HepG2 (cell line): ENCODE results near the gene LURAP1L. TPM values are rescaled to one million over a fixed set of nuclear protein-coding genes. Genes with fewer than 3 reads are reported as not detected.

Experiments used
- AHR ChIP-seq: IDR thresholded peaks from 2 replicates; pipeline ENCODE4 v1.6.1; 2018; ENCODE audit warnings: missing genetic modification reagents, missing compliant biosample characterization
- ATAD3A ChIP-seq: sonication (generic); formaldehyde crosslinking; IDR thresholded peaks from 2 replicates; pipeline ENCODE4 v1.4.0; 2020; ENCODE audit warnings: missing genetic modification reagents
- BCL6 ChIP-seq: IDR thresholded peaks from 2 replicates; pipeline ENCODE4 v1.6.1; 2016; ENCODE audit warnings: missing genetic modification reagents, missing compliant biosample characterization
- DR1 ChIP-seq: sonication (generic); formaldehyde crosslinking; IDR thresholded peaks from 2 replicates; pipeline ENCODE4 v1.8.0; 2021; ENCODE audit warnings: mild to moderate bottlenecking, missing genetic modification reagents, inconsistent platforms
- EEA1 ChIP-seq: sonication (generic); formaldehyde crosslinking; IDR thresholded peaks from 2 replicates; pipeline ENCODE4 v1.5.1; 2020; ENCODE audit warnings: mild to moderate bottlenecking, missing genetic modification reagents, borderline replicate concordance
- ETV6 ChIP-seq: sonication (generic); formaldehyde crosslinking; conservative IDR thresholded peaks from 2 replicates; pipeline ENCODE4 v1.4.0; 2020; ENCODE audit warnings: missing genetic modification reagents
- FOSL1 ChIP-seq: sonication (generic); formaldehyde crosslinking; IDR thresholded peaks from 2 replicates; pipeline ENCODE4 v1.9.0; 2021; ENCODE audit warnings: missing genetic modification reagents, borderline replicate concordance
- HHEX ChIP-seq: IDR thresholded peaks from 2 replicates; pipeline ENCODE4 v1.6.1; 2016; ENCODE audit warnings: control low read depth
- HNRNPLL ChIP-seq: fragments of 200-400 bp; formaldehyde crosslinking; IDR thresholded peaks from 2 replicates; pipeline ENCODE4 v1.6.1; 2017; ENCODE audit warnings: mild to moderate bottlenecking, low read depth, low read length; ENCODE audit not compliant: poor library complexity, severe bottlenecking
- KMT2A ChIP-seq: sonication (generic); formaldehyde crosslinking; IDR thresholded peaks from 2 replicates; pipeline ENCODE4 v1.4.0; 2020; ENCODE audit warnings: missing genetic modification reagents
- MAX ChIP-seq: IDR thresholded peaks from 2 replicates; pipeline ENCODE4 v1.6.1; 2012; ENCODE audit warnings: inconsistent platforms
- SOX6 ChIP-seq, 2 experiments: fragments of 450-650 bp in 1 of 2; sonication (generic) in 1 of 2; formaldehyde crosslinking in 1 of 2; IDR thresholded peaks; 2 replicates each; pipeline versions ENCODE4 v1.4.0 to v1.6.1; 2017 to 2020; ENCODE audit warnings: antibody characterized with exemption in 1 of 2, mild to moderate bottlenecking in 1 of 2, missing genetic modification reagents in 1 of 2
- THAP8 ChIP-seq: sonication (generic); formaldehyde crosslinking; IDR thresholded peaks from 2 replicates; pipeline ENCODE4 v1.5.1; 2020; ENCODE audit warnings: missing genetic modification reagents, mild to moderate bottlenecking, borderline replicate concordance
- ZFX ChIP-seq: sonication (generic); formaldehyde crosslinking; IDR thresholded peaks from 2 replicates; pipeline ENCODE4 v1.4.0; 2020; ENCODE audit warnings: mild to moderate bottlenecking, low read depth, missing genetic modification reagents, moderate library complexity
- ZNF136 ChIP-seq: sonication (generic); formaldehyde crosslinking; IDR thresholded peaks from 2 replicates; pipeline ENCODE4 v1.8.1; 2022; ENCODE audit warnings: low read depth, mild to moderate bottlenecking, moderate library complexity, missing genetic modification reagents
- ZNF230 ChIP-seq: sonication (generic); formaldehyde crosslinking; IDR thresholded peaks from 2 replicates; pipeline ENCODE4 v1.4.0; 2020; ENCODE audit warnings: mild to moderate bottlenecking, missing genetic modification reagents
- ZNF350 ChIP-seq: sonication (generic); formaldehyde crosslinking; IDR thresholded peaks from 2 replicates; pipeline ENCODE4 v1.4.0; 2020; ENCODE audit warnings: mild to moderate bottlenecking, low read depth, missing genetic modification reagents, borderline replicate concordance
- ZNF639 ChIP-seq: conservative IDR thresholded peaks from 2 replicates; pipeline ENCODE4 v1.6.1; 2018; ENCODE audit warnings: missing genetic modification reagents
- ZNF670 ChIP-seq: sonication (generic); formaldehyde crosslinking; IDR thresholded peaks from 2 replicates; pipeline ENCODE4 v1.8.0; 2022; ENCODE audit warnings: mild to moderate bottlenecking, missing genetic modification reagents, borderline replicate concordance
- ZNF747 ChIP-seq: sonication (generic); formaldehyde crosslinking; IDR thresholded peaks from 2 replicates; pipeline ENCODE4 v1.8.1; 2023; ENCODE audit warnings: missing genetic modification reagents, mild to moderate bottlenecking, borderline replicate concordance
- ZNF768 ChIP-seq: sonication (generic); formaldehyde crosslinking; IDR thresholded peaks from 2 replicates; pipeline ENCODE4 v1.4.0; 2020; ENCODE audit warnings: missing genetic modification reagents
- ZNF780A ChIP-seq: sonication (generic); formaldehyde crosslinking; IDR thresholded peaks from 2 replicates; pipeline ENCODE4 v1.8.0; 2022; ENCODE audit warnings: mild to moderate bottlenecking, missing genetic modification reagents, moderate library complexity
- ZNF792 ChIP-seq: IDR thresholded peaks from 2 replicates; pipeline ENCODE4 v1.6.1; 2016
- polyA plus RNA-seq, 8 experiments: library from polyadenylated mRNA; depleted of rRNA in 3 of 8; stranded (reverse) in 7 of 8; unstranded in 1 of 8; fragments of >200 nt; fragmentation: Illumina TruSeq in 4 of 8; extraction: Trizol in 4 of 8; gene quantifications; 2 replicates each; pipeline versions ENCODE4 v1.2.1 to v1.2.3, GENCODE V29; 2011 to 2016; ENCODE audit warnings: low read depth in 4 of 8, missing spikeins in 1 of 8, mixed read lengths in 1 of 8; ENCODE audit not compliant: insufficient read depth in 1 of 8
- total RNA-seq, 5 experiments: library from RNA; depleted of rRNA; stranded (reverse); fragments of >200 nt; fragmentation: Illumina TruSeq; extraction: Trizol; gene quantifications; 2 replicates each; pipeline ENCODE4 v1.2.3, GENCODE V29; 2016; ENCODE audit warnings: low read depth in 1 of 5
- TF ChIP-seq, protein P1 (sequence below): sonication (generic); formaldehyde crosslinking; IDR thresholded peaks from 2 replicates; pipeline ENCODE4 v1.8.1; 2022; ENCODE audit warnings: mild to moderate bottlenecking, missing genetic modification reagents
- TF ChIP-seq, protein P2 (sequence below): sonication (generic); formaldehyde crosslinking; IDR thresholded peaks from 2 replicates; pipeline ENCODE4 v1.4.0; 2020; ENCODE audit warnings: missing genetic modification reagents

LURAP1L gene
- total and polyA plus RNA-seq, 2 of the 13 experiments (the other 11 are each of a cell fraction or from before 2014, with no cell fraction given) = 6.7 to 16.6 TPM

GRCh38 chr9:12775679-12776512 lies 1.1 kb downstream of the LURAP1L start (continued):
- TF ChIP-seq BCL6 (CRISPR knock-in tag) (peak; percentile 65; the same call in 1 of the 2 replicates), ETV6 (no peak; the same call in 1 of the 2 replicates), DR1 (CRISPR knock-in tag) (0 out of 2 replicates have a peak, but pooled peaks have one; percentile 72), MAX (peak; percentile 88), FOSL1 (no peak), ZNF670 (CRISPR knock-in tag) (0 out of 2 replicates have a peak, but pooled peaks have one; percentile 47), THAP8 (no peak), HNRNPLL (peak; percentile 81), AHR (CRISPR knock-in tag) (no peak), KMT2A (CRISPR knock-in tag) (peak; percentile 82), ATAD3A (CRISPR knock-in tag) (no peak), SOX6 (IDR thresholded peaks at IDR 0.05) (no peak), SOX6 (CRISPR knock-in tag; IDR thresholded peaks at IDR 0.05) (peak; percentile 93), ZNF792 (CRISPR knock-in tag) (peak; percentile 73), ZNF639 (no peak; the same call in 1 of the 2 replicates), ZNF230 (peak; percentile 98), ZNF136 (CRISPR knock-in tag) (0 out of 2 replicates have a peak, but pooled peaks have one; percentile 45), EEA1 (CRISPR knock-in tag) (0 out of 2 replicates have a peak, but pooled peaks have one; percentile 18), ZNF747 (CRISPR knock-in tag) (peak; percentile 75; the same call in 1 of the 2 replicates), ZFX (CRISPR knock-in tag) (peak; percentile 82), ZNF768 (CRISPR knock-in tag) (peak; percentile 53), HHEX (CRISPR knock-in tag) (no peak), ZNF350 (peak; percentile 77), ZNF780A (CRISPR knock-in tag) (peak; percentile 43; the same call in 1 of the 2 replicates)
- TF ChIP-seq, protein P1, sequence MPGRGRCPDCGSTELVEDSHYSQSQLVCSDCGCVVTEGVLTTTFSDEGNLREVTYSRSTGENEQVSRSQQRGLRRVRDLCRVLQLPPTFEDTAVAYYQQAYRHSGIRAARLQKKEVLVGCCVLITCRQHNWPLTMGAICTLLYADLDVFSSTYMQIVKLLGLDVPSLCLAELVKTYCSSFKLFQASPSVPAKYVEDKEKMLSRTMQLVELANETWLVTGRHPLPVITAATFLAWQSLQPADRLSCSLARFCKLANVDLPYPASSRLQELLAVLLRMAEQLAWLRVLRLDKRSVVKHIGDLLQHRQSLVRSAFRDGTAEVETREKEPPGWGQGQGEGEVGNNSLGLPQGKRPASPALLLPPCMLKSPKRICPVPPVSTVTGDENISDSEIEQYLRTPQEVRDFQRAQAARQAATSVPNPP (CRISPR knock-in tag) = peak; percentile 75
- TF ChIP-seq, protein P2, sequence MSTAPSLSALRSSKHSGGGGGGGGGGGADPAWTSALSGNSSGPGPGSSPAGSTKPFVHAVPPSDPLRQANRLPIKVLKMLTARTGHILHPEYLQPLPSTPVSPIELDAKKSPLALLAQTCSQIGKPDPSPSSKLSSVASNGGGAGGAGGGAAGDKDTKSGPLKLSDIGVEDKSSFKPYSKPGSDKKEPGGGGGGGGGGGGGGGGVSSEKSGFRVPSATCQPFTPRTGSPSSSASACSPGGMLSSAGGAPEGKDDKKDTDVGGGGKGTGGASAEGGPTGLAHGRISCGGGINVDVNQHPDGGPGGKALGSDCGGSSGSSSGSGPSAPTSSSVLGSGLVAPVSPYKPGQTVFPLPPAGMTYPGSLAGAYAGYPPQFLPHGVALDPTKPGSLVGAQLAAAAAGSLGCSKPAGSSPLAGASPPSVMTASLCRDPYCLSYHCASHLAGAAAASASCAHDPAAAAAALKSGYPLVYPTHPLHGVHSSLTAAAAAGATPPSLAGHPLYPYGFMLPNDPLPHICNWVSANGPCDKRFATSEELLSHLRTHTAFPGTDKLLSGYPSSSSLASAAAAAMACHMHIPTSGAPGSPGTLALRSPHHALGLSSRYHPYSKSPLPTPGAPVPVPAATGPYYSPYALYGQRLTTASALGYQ (CRISPR knock-in tag) = peak; percentile 47; the same call in 1 of the 2 replicates
